HepG2 (cell line): ENCODE measurements around the gene ATG4D. TPM values are rescaled to one million over a fixed set of nuclear protein-coding genes. Genes with fewer than 3 reads are reported as not detected.

Source experiments
- ATAC-seq: fragments of 200-7000 bp; cut with Tn5 transposase; 3 replicates; pipeline ENCODE4 v1.9.1; 2020; ENCODE audit warnings: mild to moderate bottlenecking, moderate library complexity
- BruUV-seq: library from RNA; stranded (reverse); fragments of 400-500 nt; replicated peaks from 2 replicates; lab custom pipeline; 2021; lab: Mats Ljungman, UMichigan
- CTCF ChIA-PET: fragments of 300-600 bp; formaldehyde crosslinking; extraction: SDS; loops from one replicate; lab custom pipeline; 2021; ENCODE audit warnings: low total read pairs, inconsistent platforms, low intra/inter-chr PET ratio; lab: Yijun Ruan, JAX
- POLR2A ChIA-PET: fragments of 350-600 bp; sonication (Branson Sonifier 250); formaldehyde crosslinking; loops from one replicate; lab custom pipeline; 2020; ENCODE audit warnings: antibody characterized with exemption, inconsistent platforms; lab: Yijun Ruan, JAX
- DNase-seq: peaks from one replicate; pipeline ENCODE4 v3.0.0-alpha.2; 2015; ENCODE audit warnings: low spot score
- FAIRE-seq: peaks from 3 replicates; lab custom pipeline; 2011; peaks lifted over from hg19 to GRCh38; lab: Jason Lieb, UNC
- H2AFZ ChIP-seq: one replicate; pipeline ENCODE4 v1.6.1; 2011; ENCODE audit warnings: low read length, inconsistent platforms
- H3K27ac ChIP-seq: fragments of 300-600 bp; 3 replicates; pipeline ENCODE4 v1.8.0; 2011; ENCODE audit warnings: mixed run types, mild to moderate bottlenecking, mixed read lengths, low read length, inconsistent platforms; ENCODE audit not compliant: insufficient read depth; ENCODE audit errors: extremely low read length
- H3K27me3 ChIP-seq, 2 experiments: fragments of 200-600 bp in 1 of 2; 2 replicates in 1 of 2; 3 replicates in 1 of 2; pipeline versions ENCODE4 v1.6.0 to v1.8.0; 2011; ENCODE audit warnings: low read length in 2 of 2, mild to moderate bottlenecking in 2 of 2, moderate library complexity in 2 of 2, inconsistent platforms in 1 of 2; ENCODE audit not compliant: insufficient read depth in 2 of 2, control insufficient read depth in 1 of 2
- H3K36me3 ChIP-seq, 2 experiments: fragments of 200-600 bp in 1 of 2; replicated peaks in 1 of 2; 2 replicates in 1 of 2; 3 replicates in 1 of 2; pipeline versions ENCODE4 v1.5.1 to v1.8.0; 2011; ENCODE audit warnings: low read length in 2 of 2, inconsistent platforms in 1 of 2; ENCODE audit not compliant: insufficient read depth in 2 of 2, control insufficient read depth in 1 of 2
- H3K4me1 ChIP-seq: 2 replicates; pipeline ENCODE4 v1.5.1; 2012; ENCODE audit warnings: low read length, inconsistent platforms; ENCODE audit not compliant: insufficient read depth
- H3K4me2 ChIP-seq: 2 replicates; pipeline ENCODE4 v1.6.0; 2011; ENCODE audit warnings: low read depth, low read length, inconsistent platforms
- H3K4me3 ChIP-seq, 3 experiments: fragments of 200-600 bp in 1 of 3; sonication (generic), shearing (Covaris generic) in 1 of 3; replicated peaks in 1 of 3; 2 replicates each; pipeline ENCODE4 v1.5.1; 2011 to 2016; ENCODE audit warnings: low read length in 3 of 3, inconsistent platforms in 2 of 3, low read depth in 2 of 3, mild to moderate bottlenecking in 2 of 3, control low read depth in 1 of 3, mixed read lengths in 1 of 3; ENCODE audit not compliant: insufficient read depth in 1 of 3
- H3K79me2 ChIP-seq: one replicate; pipeline ENCODE4 v1.6.1; 2011; ENCODE audit warnings: low read length, inconsistent platforms; ENCODE audit not compliant: insufficient read depth
- H3K9ac ChIP-seq: 2 replicates; pipeline ENCODE4 v1.6.0; 2011; ENCODE audit warnings: mild to moderate bottlenecking, low read depth, low read length, inconsistent platforms; ENCODE audit not compliant: insufficient read depth
- H3K9me3 ChIP-seq: 2 replicates; pipeline ENCODE4 v1.5.1; 2012; ENCODE audit warnings: mild to moderate bottlenecking, low read length
- H4K20me1 ChIP-seq: 2 replicates; pipeline ENCODE4 v1.6.0; 2011; ENCODE audit warnings: inconsistent platforms, mild to moderate bottlenecking, low read length, moderate library complexity; ENCODE audit not compliant: insufficient read depth
- CSRNP2 ChIP-seq: sonication (generic); formaldehyde crosslinking; conservative IDR thresholded peaks from 2 replicates; pipeline ENCODE4 v1.8.0; 2022; ENCODE audit warnings: low read depth, missing genetic modification reagents
- ELF4 ChIP-seq: sonication (generic); formaldehyde crosslinking; IDR thresholded peaks from 2 replicates; pipeline ENCODE4 v1.5.0; 2020; ENCODE audit warnings: missing genetic modification reagents, mild to moderate bottlenecking, moderate library complexity, borderline replicate concordance
- FLYWCH1 ChIP-seq: sonication (generic); formaldehyde crosslinking; IDR thresholded peaks from 2 replicates; pipeline ENCODE4 v1.8.1; 2023; ENCODE audit warnings: mild to moderate bottlenecking, missing genetic modification reagents
- FOXA1 ChIP-seq, 2 experiments: fragments of 450-650 bp in 1 of 2; sonication (generic) in 1 of 2; formaldehyde crosslinking in 1 of 2; IDR thresholded peaks; 2 replicates each; pipeline versions ENCODE4 v1.4.0 to v1.6.1; 2016 to 2020; ENCODE audit warnings: missing genetic modification reagents in 1 of 2
- HDAC2 ChIP-seq: sonication (generic); formaldehyde crosslinking; IDR thresholded peaks from 2 replicates; pipeline ENCODE4 v1.4.0; 2020; ENCODE audit warnings: missing genetic modification reagents
- HHEX ChIP-seq: IDR thresholded peaks from 2 replicates; pipeline ENCODE4 v1.6.1; 2016; ENCODE audit warnings: control low read depth
- RXRB ChIP-seq: IDR thresholded peaks from 2 replicates; pipeline ENCODE4 v1.6.1; 2016; ENCODE audit warnings: borderline replicate concordance, missing genetic modification reagents, missing compliant biosample characterization
- SNAI1 ChIP-seq: sonication (generic); formaldehyde crosslinking; IDR thresholded peaks from 2 replicates; pipeline ENCODE4 v1.5.0; 2020; ENCODE audit warnings: mild to moderate bottlenecking, missing genetic modification reagents, borderline replicate concordance
- TAF1 ChIP-seq: sonication (generic); formaldehyde crosslinking; IDR thresholded peaks from 2 replicates; pipeline ENCODE4 v1.4.0; 2020; ENCODE audit warnings: missing genetic modification reagents
- THAP11 ChIP-seq: IDR thresholded peaks from 2 replicates; pipeline ENCODE4 v1.6.1; 2016; ENCODE audit warnings: missing biosample characterization, missing genetic modification reagents
- XRCC5 ChIP-seq: fragments of 200-400 bp; formaldehyde crosslinking; optimal IDR thresholded peaks from 2 replicates; pipeline ENCODE3; 2017; ENCODE audit warnings: mild to moderate bottlenecking, low read length
- ZBTB25 ChIP-seq: IDR thresholded peaks from 2 replicates; pipeline ENCODE4 v1.6.1; 2018; ENCODE audit warnings: missing genetic modification reagents
- ZNF234 ChIP-seq: sonication (generic); formaldehyde crosslinking; conservative IDR thresholded peaks from 2 replicates; pipeline ENCODE4 v1.5.1; 2020; ENCODE audit warnings: mild to moderate bottlenecking, missing genetic modification reagents
- ZNF253 ChIP-seq: sonication (generic); formaldehyde crosslinking; IDR thresholded peaks from 2 replicates; pipeline ENCODE4 v1.8.0; 2022; ENCODE audit warnings: mild to moderate bottlenecking, missing genetic modification reagents, borderline replicate concordance
- ZNF431 ChIP-seq: sonication (generic); formaldehyde crosslinking; IDR thresholded peaks from 2 replicates; pipeline ENCODE4 v1.9.0; 2022; ENCODE audit warnings: missing genetic modification reagents, low read depth, mild to moderate bottlenecking, borderline replicate concordance
- ZNF451 ChIP-seq: sonication (generic); formaldehyde crosslinking; IDR thresholded peaks from 2 replicates; pipeline ENCODE4 v1.5.0; 2020; ENCODE audit warnings: mild to moderate bottlenecking, missing genetic modification reagents
- ZNF501 ChIP-seq: sonication (generic); formaldehyde crosslinking; IDR thresholded peaks from 2 replicates; pipeline ENCODE4 v1.5.1; 2020; ENCODE audit warnings: mild to moderate bottlenecking, moderate library complexity, missing genetic modification reagents
- ZNF543 ChIP-seq: sonication (generic); formaldehyde crosslinking; IDR thresholded peaks from 2 replicates; pipeline ENCODE4 v1.4.0; 2020; ENCODE audit warnings: mild to moderate bottlenecking, missing genetic modification reagents
- ZNF670 ChIP-seq: sonication (generic); formaldehyde crosslinking; IDR thresholded peaks from 2 replicates; pipeline ENCODE4 v1.8.0; 2022; ENCODE audit warnings: mild to moderate bottlenecking, missing genetic modification reagents, borderline replicate concordance
- ZNF780A ChIP-seq: sonication (generic); formaldehyde crosslinking; IDR thresholded peaks from 2 replicates; pipeline ENCODE4 v1.8.0; 2022; ENCODE audit warnings: mild to moderate bottlenecking, missing genetic modification reagents, moderate library complexity
- WGBS: methylation state at CpG from one replicate; pipeline ENCODE4 v1.1.6; 2017; ENCODE audit warnings: low lambda C conversion rate; 5-methylcytosine and 5-hydroxymethylcytosine counted together
- in situ Hi-C: cut with HindIII; loops from 2 replicates; pipeline ENCODE4 v1.10.0; 2017; ENCODE audit warnings: low pct_unique_long_range_greater_than_20kb; ENCODE audit not compliant: extremely low pct_ligation_motif_present
- intact Hi-C: fragments of 100-400 bp; cut with micrococcal nuclease; formaldehyde crosslinking; loops from one replicate; pipeline ENCODE4 v1.10.0; 2022; ENCODE audit not compliant: unreplicated experiment
- polyA plus RNA-seq, 8 experiments: library from polyadenylated mRNA; depleted of rRNA in 3 of 8; stranded (reverse) in 7 of 8; unstranded in 1 of 8; fragments of >200 nt; fragmentation: Illumina TruSeq in 4 of 8; extraction: Trizol in 4 of 8; gene quantifications; 2 replicates each; pipeline versions ENCODE4 v1.2.1 to v1.2.3, GENCODE V29; 2011 to 2016; ENCODE audit warnings: low read depth in 4 of 8, missing spikeins in 1 of 8, mixed read lengths in 1 of 8; ENCODE audit not compliant: insufficient read depth in 1 of 8
- total RNA-seq, 5 experiments: library from RNA; depleted of rRNA; stranded (reverse); fragments of >200 nt; fragmentation: Illumina TruSeq; extraction: Trizol; gene quantifications; 2 replicates each; pipeline ENCODE4 v1.2.3, GENCODE V29; 2016; ENCODE audit warnings: low read depth in 1 of 5

ATG4D gene
- total and polyA plus RNA-seq, 2 of the 13 experiments (the other 11 are each of a cell fraction or from before 2014, with no cell fraction given) = 17.8 to 19.0 TPM

GRCh38 chr19:10580979-10581631 lies 37.4 kb downstream of the ATG4D start:
- H3K4me1 ChIP-seq = peaks cover 30% of the 10 kb centered on the region
- no peaks in the 10 kb centered on the region for H3K36me3 ChIP-seq
- FAIRE-seq (peak; percentile 94), DNase-seq (peak; percentile 86), ATAC-seq (peak; percentile 51)
- POLR2A ChIA-PET = interaction anchor here (0.8 to 3.2 kb wide), 7 partner anchors 28 to 136 kb away, joined by 3 to 20 read pairs (median 5); partner anchors contain the start of gene DNM2
- no peaks in the 10 kb centered on the region for H4K20me1 ChIP-seq
- H3K4me2 ChIP-seq = peak overlapping the region; percentile 81
- no peak overlapping the region for H3K27ac ChIP-seq
- in situ Hi-C loops = loop anchor here (5.0 kb wide), 1 partner anchor 61 kb away; no protein-coding TSS in a partner anchor
- no peak overlapping the region for H3K9ac ChIP-seq
- peaks cover 3 to 14% of the 10 kb centered on the region in 2 experiments; a peak in 3 of 5 replicates for H3K27me3 ChIP-seq
- 7% methylated on average over 12 of the region's 31 CpGs for WGBS
- intact Hi-C loops = loop anchor here (1.0 kb wide), 2 partner anchors 63 to 118 kb away; no protein-coding TSS in a partner anchor
- CTCF ChIA-PET = interaction anchor here (0.8 to 4.5 kb wide), 5 partner anchors 21 to 119 kb away, joined by 3 to 69 read pairs (median 5); no protein-coding TSS in a partner anchor
- H2AFZ ChIP-seq = peak overlapping the region; percentile 33
- H3K4me3 ChIP-seq = peak overlapping the region in 1 of 3 experiments; percentile 59; a peak in 2 of 6 replicates
- H3K9me3 ChIP-seq = no peaks in the 10 kb centered on the region
- H3K79me2 ChIP-seq = no peaks in the 10 kb centered on the region
- no TSS peak for BruUV-seq
- no peak for TF ChIP-seq TAF1
- peak; percentile 55; the same call in 1 of the 2 replicates for TF ChIP-seq THAP11 (CRISPR knock-in tag)
- no peak for TF ChIP-seq ELF4 (CRISPR knock-in tag)
- TF ChIP-seq ZNF543 (CRISPR knock-in tag) = no peak
- no peak for TF ChIP-seq CSRNP2 (CRISPR knock-in tag)
- TF ChIP-seq HDAC2 (CRISPR knock-in tag) = peak; percentile 15; the same call in 1 of the 2 replicates
- TF ChIP-seq FOXA1 (IDR thresholded peaks at IDR 0.05) = no peak
- TF ChIP-seq FOXA1 (CRISPR knock-in tag; IDR thresholded peaks at IDR 0.05) = no peak
- TF ChIP-seq ZNF670 (CRISPR knock-in tag) = no peak
- no peak for TF ChIP-seq ZNF451
- TF ChIP-seq XRCC5 = peak; percentile 83
- no peak for TF ChIP-seq FLYWCH1 (CRISPR knock-in tag)
- TF ChIP-seq SNAI1 = no peak
- peak; percentile 67; the same call in 1 of the 2 replicates for TF ChIP-seq ZNF431 (CRISPR knock-in tag)
- TF ChIP-seq ZNF253 (CRISPR knock-in tag) = no peak
- TF ChIP-seq ZNF780A (CRISPR knock-in tag) = no peak
- TF ChIP-seq ZNF234 = no peak
- no peak for TF ChIP-seq HHEX
- no peak for TF ChIP-seq ZBTB25 (CRISPR knock-in tag)
- peak; percentile 45; the same call in 1 of the 2 replicates for TF ChIP-seq RXRB (CRISPR knock-in tag)
- peak; percentile 57; the same call in 1 of the 2 replicates for TF ChIP-seq ZNF501 (CRISPR knock-in tag)
